ENCODE measurements around the gene HYAL4.
A peak's percentile ranks its signal among the peaks of the same experiment; 100 is the strongest.
"Not testable (repeated sequence)": the region's sequence is repeated elsewhere in the genome, so short reads cannot be mapped to it uniquely, and the experiment has no call there.

HYAL4 gene

GRCh38 chr7:123883154-123883553 lies 38.2 kb downstream of the HYAL4 start:
- no peak overlapping the region for H3K27ac ChIP-seq

GRCh38 chr7:123888192-123888591 lies 43.2 kb downstream of the HYAL4 start:
- no peak overlapping the region for H3K27ac ChIP-seq
- DNase-seq (ENCODE audit: low spot score) = no peak
- ChIA-PET POLR2A (ENCODE audit: low non-redundant PET) (no interaction called here), CTCF (interaction anchor here (2.1 kb wide), 1 partner anchor 16 kb away, joined by 7 read pairs; no protein-coding TSS in a partner anchor)
- TF ChIP-seq CTCF (conservative IDR thresholded peaks at IDR 0.05; ENCODE audit: low read depth) = no peak

More at GRCh38 chr7:123883154-123883553, 38.2 kb downstream of the HYAL4 start:
- ChIA-PET POLR2A (ENCODE audit: low non-redundant PET) (no interaction called here), CTCF (no interaction called here)
- DNase-seq (ENCODE audit: low spot score) = no peak
- TF ChIP-seq CTCF (conservative IDR thresholded peaks at IDR 0.05; ENCODE audit: low read depth) = no peak

GRCh38 chr7:123894753-123895152 lies 49.8 kb downstream of the HYAL4 start:
- POLR2A ChIA-PET (ENCODE audit: low non-redundant PET); H3K27ac ChIP-seq; DNase-seq (ENCODE audit: low spot score); CTCF ChIA-PET: not testable (repeated sequence)

- POLR2A ChIA-PET (ENCODE audit: low non-redundant PET) = no interaction called here
Measured at GRCh38 chr7:123901101-123901500, 56.1 kb downstream of the HYAL4 start.

GRCh38 chr7:123905714-123906113 lies 60.7 kb downstream of the HYAL4 start:
- no peak overlapping the region for H3K27ac ChIP-seq
- DNase-seq (ENCODE audit: low spot score) = no peak
- CTCF ChIA-PET = no interaction called here
- no peak for TF ChIP-seq CTCF (conservative IDR thresholded peaks at IDR 0.05; ENCODE audit: low read depth)
- POLR2A ChIA-PET (ENCODE audit: low non-redundant PET) = no interaction called here

More at GRCh38 chr7:123901101-123901500, 56.1 kb downstream of the HYAL4 start:
- DNase-seq (ENCODE audit: low spot score) = no peak
- CTCF ChIA-PET = no interaction called here
- TF ChIP-seq CTCF (conservative IDR thresholded peaks at IDR 0.05; ENCODE audit: low read depth) = no peak
- H3K27ac ChIP-seq = no peak overlapping the region

- peak; percentile 53; the same call in 1 of the 2 replicates for TF ChIP-seq CTCF (conservative IDR thresholded peaks at IDR 0.05; ENCODE audit: low read depth)
- ChIA-PET POLR2A (ENCODE audit: low non-redundant PET) (no interaction called here), CTCF (interaction anchor here (0.9 kb wide), 1 partner anchor 26 kb away, joined by 3 read pairs; no protein-coding TSS in a partner anchor)
- H3K27ac ChIP-seq = no peak overlapping the region
- peak; percentile 14 for DNase-seq (ENCODE audit: low spot score)
Measured at GRCh38 chr7:123916240-123916724, 71.3 kb downstream of the HYAL4 start.

- no peak for TF ChIP-seq CTCF (conservative IDR thresholded peaks at IDR 0.05; ENCODE audit: low read depth)
- DNase-seq (ENCODE audit: low spot score) = no peak
- no peak overlapping the region for H3K27ac ChIP-seq
- CTCF ChIA-PET = no interaction called here
- POLR2A ChIA-PET (ENCODE audit: low non-redundant PET) = no interaction called here
Measured at GRCh38 chr7:123917878-123918277, 72.9 kb downstream of the HYAL4 start.

All from RWPE1 (cell line).